ENCODE measurements around the gene BMP2. TPM values are rescaled to one million over a fixed set of nuclear protein-coding genes. Genes with fewer than 3 reads are reported as not detected.

BMP2 gene
- total RNA-seq, 1 experiment from 2014 or later = 6.6 TPM

DNA sequence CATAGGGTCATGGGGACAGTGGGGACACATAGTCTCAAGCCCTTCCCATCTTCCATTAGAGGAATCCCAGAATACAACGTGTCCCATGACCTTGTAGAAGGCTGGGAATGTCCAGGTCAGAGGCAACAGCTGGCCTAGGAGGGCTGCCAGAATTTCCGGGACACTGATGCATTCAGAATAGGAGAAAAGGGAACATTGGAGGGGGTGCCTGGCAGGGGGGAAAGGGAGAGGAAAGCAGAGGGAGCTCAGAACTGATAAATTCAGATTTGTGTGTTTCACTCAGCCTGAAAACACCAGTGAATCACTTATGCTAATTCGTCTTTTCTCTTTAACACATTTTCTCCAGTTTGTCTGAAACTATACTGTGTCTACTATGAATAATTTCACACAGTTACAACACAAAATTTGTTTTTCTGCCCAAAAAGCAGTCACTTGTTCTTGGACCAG lies 35.5 kb upstream of the BMP2 start:
- Mint-ChIP-seq H3K9me3 (peaks cover 3% of the 10 kb centered on the region in 2 experiments; a peak in 2 of 5 replicates), H3K27me3 (ENCODE audit: low read depth) (no peaks in the 10 kb centered on the region)

More for the DNA sequence above, 35.5 kb upstream of the BMP2 start:
- peaks cover 0 to 10% (median 3%) of the 10 kb centered on the region in 3 experiments; a peak in 1 of 7 replicates for H3K36me3 Mint-ChIP-seq (ENCODE audit: insufficient read depth in 1 of 3, low read depth in 3 of 3)
- Histone ChIP-seq H4K5ac (ENCODE audit: insufficient read length, low read depth, low read length) (no peak overlapping the region), H2AFZ (ENCODE audit: low read length) (no peak overlapping the region), H4K20me1 (ENCODE audit: control insufficient read depth, insufficient read depth, insufficient read length) (no peaks in the 10 kb centered on the region), H3K4ac (ENCODE audit: low read depth, low read length) (no peak overlapping the region), H3K4me1 (ENCODE audit: insufficient read depth, low read length) (no peaks in the 10 kb centered on the region), H3T11ph (ENCODE audit: low read length) (no peak overlapping the region), H2BK15ac (ENCODE audit: low read depth, low read length) (no peak overlapping the region), H2BK20ac (ENCODE audit: low read depth, low read length, poor library complexity, severe bottlenecking) (no peak overlapping the region), H3K56ac (ENCODE audit: insufficient read length, low read depth, low read length) (no peak overlapping the region), H3K27ac (ENCODE audit: insufficient read length, low read depth, low read length) (no peak overlapping the region), H3K9ac (ENCODE audit: extremely low read depth, insufficient read length, low read length) (no peak overlapping the region), H3K79me2 (ENCODE audit: insufficient read depth, low read length) (no peaks in the 10 kb centered on the region), H3K4me2 (ENCODE audit: insufficient read depth, insufficient read length, low read length) (no peak overlapping the region), H2AK5ac (ENCODE audit: insufficient read length, low read length) (no peak overlapping the region), H3K14ac (ENCODE audit: insufficient read depth, low read length) (no peak overlapping the region), H3K9me3 (ENCODE audit: control insufficient read depth, low read depth, low read length) (no peaks in the 10 kb centered on the region), H3K79me1 (ENCODE audit: insufficient read depth, low read depth, low read length, poor library complexity, severe bottlenecking) (no peaks in the 10 kb centered on the region), H3K23me2 (ENCODE audit: insufficient read length, low read depth, low read length, poor library complexity, severe bottlenecking) (no peaks in the 10 kb centered on the region), H2BK12ac (ENCODE audit: insufficient read length, low read depth, low read length) (no peak overlapping the region), H3K27me3 (ENCODE audit: insufficient read depth, low read length) (no peaks in the 10 kb centered on the region), H4K91ac (ENCODE audit: insufficient read length, low read depth, low read length) (no peak overlapping the region), H2BK120ac (ENCODE audit: low read depth, low read length, poor library complexity, severe bottlenecking) (no peak overlapping the region), H3K23ac (ENCODE audit: insufficient read length, low read depth, low read length) (no peak overlapping the region), H2BK5ac (ENCODE audit: insufficient read length, low read length) (no peak overlapping the region), H3K18ac (ENCODE audit: insufficient read length, low read depth, low read length) (no peak overlapping the region), H4K8ac (replicated peaks; ENCODE audit: insufficient read length, low read depth, low read length) (no peak overlapping the region)
- TF ChIP-seq, protein P1, sequence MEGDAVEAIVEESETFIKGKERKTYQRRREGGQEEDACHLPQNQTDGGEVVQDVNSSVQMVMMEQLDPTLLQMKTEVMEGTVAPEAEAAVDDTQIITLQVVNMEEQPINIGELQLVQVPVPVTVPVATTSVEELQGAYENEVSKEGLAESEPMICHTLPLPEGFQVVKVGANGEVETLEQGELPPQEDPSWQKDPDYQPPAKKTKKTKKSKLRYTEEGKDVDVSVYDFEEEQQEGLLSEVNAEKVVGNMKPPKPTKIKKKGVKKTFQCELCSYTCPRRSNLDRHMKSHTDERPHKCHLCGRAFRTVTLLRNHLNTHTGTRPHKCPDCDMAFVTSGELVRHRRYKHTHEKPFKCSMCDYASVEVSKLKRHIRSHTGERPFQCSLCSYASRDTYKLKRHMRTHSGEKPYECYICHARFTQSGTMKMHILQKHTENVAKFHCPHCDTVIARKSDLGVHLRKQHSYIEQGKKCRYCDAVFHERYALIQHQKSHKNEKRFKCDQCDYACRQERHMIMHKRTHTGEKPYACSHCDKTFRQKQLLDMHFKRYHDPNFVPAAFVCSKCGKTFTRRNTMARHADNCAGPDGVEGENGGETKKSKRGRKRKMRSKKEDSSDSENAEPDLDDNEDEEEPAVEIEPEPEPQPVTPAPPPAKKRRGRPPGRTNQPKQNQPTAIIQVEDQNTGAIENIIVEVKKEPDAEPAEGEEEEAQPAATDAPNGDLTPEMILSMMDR (conservative IDR thresholded peaks at IDR 0.05) = no peak
- no peak for DNase-seq
- peaks cover 4% of the 10 kb centered on the region in 2 experiments; a peak in 3 of 4 replicates for H3K4me1 Mint-ChIP-seq
- no peak overlapping the region for H3K4me3 Mint-ChIP-seq
- no CpG with 5 or more reads among the region's 3 CpGs for WGBS (ENCODE audit: extremely low coverage, insufficient read length, low lambda C conversion rate)
- 0 out of 7 replicates have a peak overlapping the region, but pooled peaks of 1 of the 3 experiments have one; percentile 11 for H3K27ac Mint-ChIP-seq
